ENCODE data around the gene ATG13.

DNA sequence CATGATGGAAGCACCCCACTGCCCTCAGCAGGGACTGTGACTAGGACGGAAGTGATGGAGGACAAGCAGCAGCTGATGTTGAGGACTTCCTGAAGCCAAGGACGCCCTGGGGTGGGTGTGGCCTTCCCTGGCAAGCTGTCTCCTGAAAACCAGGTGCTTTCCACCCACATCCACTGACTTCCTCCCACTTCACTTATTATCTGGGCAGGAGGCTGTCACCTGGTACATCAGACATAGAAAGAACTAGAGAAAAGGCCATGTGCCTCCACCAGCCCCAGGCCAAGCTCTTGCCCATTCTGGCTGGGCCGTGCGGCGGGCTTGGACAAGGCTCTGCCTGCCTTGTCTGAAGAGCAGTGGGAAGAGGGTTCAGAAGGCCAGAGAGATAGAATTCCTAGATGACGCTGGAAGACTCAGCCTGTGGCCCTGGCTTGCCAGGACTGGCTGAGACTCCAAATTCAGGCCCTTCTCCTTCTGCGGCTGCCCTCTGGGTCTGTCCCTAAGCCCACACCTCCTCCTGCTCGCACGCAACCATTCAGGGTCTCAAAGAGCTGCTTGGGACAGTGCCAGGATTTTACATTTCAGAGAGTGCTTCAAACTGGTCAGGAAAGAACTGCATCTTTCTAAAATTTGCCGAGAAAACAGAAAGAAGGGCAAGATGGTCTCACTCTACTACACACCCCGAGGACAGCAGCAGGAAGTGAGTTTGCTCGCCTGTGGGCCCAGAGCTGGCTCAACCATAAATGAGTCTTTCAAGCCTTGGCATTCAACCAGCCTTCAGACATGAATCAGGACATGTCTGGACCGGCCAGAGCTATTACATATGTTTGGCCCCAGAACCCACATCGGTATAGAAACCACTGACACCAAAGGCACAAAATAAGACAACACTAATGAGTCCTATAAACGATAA lies 69.8 kb downstream of the ATG13 start:
- TF ChIP-seq, protein P1, sequence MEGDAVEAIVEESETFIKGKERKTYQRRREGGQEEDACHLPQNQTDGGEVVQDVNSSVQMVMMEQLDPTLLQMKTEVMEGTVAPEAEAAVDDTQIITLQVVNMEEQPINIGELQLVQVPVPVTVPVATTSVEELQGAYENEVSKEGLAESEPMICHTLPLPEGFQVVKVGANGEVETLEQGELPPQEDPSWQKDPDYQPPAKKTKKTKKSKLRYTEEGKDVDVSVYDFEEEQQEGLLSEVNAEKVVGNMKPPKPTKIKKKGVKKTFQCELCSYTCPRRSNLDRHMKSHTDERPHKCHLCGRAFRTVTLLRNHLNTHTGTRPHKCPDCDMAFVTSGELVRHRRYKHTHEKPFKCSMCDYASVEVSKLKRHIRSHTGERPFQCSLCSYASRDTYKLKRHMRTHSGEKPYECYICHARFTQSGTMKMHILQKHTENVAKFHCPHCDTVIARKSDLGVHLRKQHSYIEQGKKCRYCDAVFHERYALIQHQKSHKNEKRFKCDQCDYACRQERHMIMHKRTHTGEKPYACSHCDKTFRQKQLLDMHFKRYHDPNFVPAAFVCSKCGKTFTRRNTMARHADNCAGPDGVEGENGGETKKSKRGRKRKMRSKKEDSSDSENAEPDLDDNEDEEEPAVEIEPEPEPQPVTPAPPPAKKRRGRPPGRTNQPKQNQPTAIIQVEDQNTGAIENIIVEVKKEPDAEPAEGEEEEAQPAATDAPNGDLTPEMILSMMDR (conservative IDR thresholded peaks at IDR 0.05; ENCODE audit: low read depth, low read length), result no peak
- TF ChIP-seq SMC3 (IDR thresholded peaks at IDR 0.05; ENCODE audit: low read depth, low read length), result no peak
- no peak for TF ChIP-seq CEBPB (IDR thresholded peaks at IDR 0.05; ENCODE audit: low read depth, low read length)
- TF ChIP-seq, protein P2, sequence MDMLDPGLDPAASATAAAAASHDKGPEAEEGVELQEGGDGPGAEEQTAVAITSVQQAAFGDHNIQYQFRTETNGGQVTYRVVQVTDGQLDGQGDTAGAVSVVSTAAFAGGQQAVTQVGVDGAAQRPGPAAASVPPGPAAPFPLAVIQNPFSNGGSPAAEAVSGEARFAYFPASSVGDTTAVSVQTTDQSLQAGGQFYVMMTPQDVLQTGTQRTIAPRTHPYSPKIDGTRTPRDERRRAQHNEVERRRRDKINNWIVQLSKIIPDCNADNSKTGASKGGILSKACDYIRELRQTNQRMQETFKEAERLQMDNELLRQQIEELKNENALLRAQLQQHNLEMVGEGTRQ (IDR thresholded peaks at IDR 0.05; ENCODE audit: low read depth, low read length), result no peak
- no peak for TF ChIP-seq FOS (IDR thresholded peaks at IDR 0.05; ENCODE audit: low read depth, low read length)
- no peak for TF ChIP-seq RAD21 (IDR thresholded peaks at IDR 0.05; ENCODE audit: low read length)
- no peak for TF ChIP-seq CHD1 (IDR thresholded peaks at IDR 0.05; ENCODE audit: low read depth, low read length)
- TF ChIP-seq BHLHE40 (IDR thresholded peaks at IDR 0.05; ENCODE audit: low read depth, low read length), result no peak
- peak; percentile 47; the same call in 1 of the 2 replicates for TF ChIP-seq POLR2A (IDR thresholded peaks at IDR 0.05; ENCODE audit: low read depth, low read length)
- no peak for TF ChIP-seq MAZ (IDR thresholded peaks at IDR 0.05; ENCODE audit: borderline replicate concordance, low read depth, low read length)
- no peak for TF ChIP-seq MAFK (IDR thresholded peaks at IDR 0.05; ENCODE audit: low read depth, low read length)
- no peak for TF ChIP-seq RFX5 (IDR thresholded peaks at IDR 0.05; ENCODE audit: low read depth, low read length)

Measured in IMR-90 (cell line).